ENCODE data around the gene CTCF.
A peak's percentile ranks its signal among the peaks of the same experiment; 100 is the strongest.

CTCF gene

DNA sequence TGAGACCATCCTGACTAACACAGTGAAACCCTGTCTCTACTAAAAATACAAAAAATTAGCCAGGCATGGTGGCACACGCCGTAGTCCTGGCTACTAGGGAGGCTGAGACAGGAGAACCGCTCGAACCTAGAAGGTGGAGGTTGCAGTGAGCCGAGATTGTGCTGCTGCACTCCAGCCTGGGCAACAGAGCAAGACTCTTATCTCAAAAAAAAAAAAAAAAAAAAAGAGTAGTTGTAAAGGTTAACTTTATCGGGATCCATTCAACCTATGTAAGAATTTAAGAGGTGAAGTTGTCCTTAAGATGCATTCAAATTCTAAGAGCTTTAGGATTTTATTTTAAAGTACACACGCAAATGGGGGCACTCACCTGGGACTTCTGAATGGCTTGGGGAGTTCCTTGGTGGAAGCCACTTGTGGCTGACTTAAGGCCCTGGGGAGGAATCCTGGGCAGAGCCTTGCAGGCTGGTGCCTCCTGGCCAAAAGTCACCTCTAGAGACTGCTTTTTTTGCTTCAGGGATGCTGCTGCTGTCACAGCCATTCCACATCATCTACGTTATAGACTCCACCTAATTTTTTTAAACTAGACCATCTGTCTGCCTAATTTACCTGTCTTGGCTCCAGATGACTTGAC, 3.3 kb downstream of the CTCF start:
- ATAC-seq (replicated peaks) (no peak), DNase-seq (no peak)
- Mint-ChIP-seq H3K27me3 (no peaks in the 10 kb centered on the region), H3K9me3 (no peaks in the 10 kb centered on the region), H3K4me3 (peak overlapping the region; percentile 55 to 58), H3K36me3 (peaks cover 3 to 4% of the 10 kb centered on the region in 2 donors), H3K4me1 (peaks cover 29 to 67% of the 10 kb centered on the region in 2 donors), H3K27ac (peak overlapping the region; percentile 73)

DNA sequence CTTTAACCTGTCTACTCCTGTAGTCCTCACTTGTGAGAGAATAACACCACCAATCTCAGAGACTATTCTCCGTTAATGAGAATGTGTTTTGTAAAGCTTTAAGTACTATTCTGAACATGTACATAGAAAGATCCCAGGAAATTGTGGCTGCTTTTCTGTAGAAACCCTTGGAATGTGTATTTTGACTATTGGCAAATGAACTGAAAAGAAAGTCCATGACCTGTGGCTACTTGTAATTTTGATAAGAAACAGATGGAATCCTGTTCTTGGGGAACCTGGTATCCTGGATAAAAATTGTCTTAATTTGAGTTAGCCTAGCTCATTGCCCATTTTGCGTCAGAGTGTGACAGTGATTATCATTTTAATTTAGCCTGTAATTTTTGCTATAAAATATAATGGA, 9.1 kb downstream of the CTCF start:
- DNase-seq (no peak), ATAC-seq (replicated peaks) (no peak)
- H3K4me1 Mint-ChIP-seq, result peaks cover 14 to 33% of the 10 kb centered on the region in 2 donors
- H3K4me3 Mint-ChIP-seq, result no peak overlapping the region
- no peaks in the 10 kb centered on the region for H3K9me3 Mint-ChIP-seq
- peaks cover 5 to 23% of the 10 kb centered on the region in 2 donors for H3K36me3 Mint-ChIP-seq
- no peak overlapping the region for H3K27ac Mint-ChIP-seq
- H3K27me3 Mint-ChIP-seq, result no peaks in the 10 kb centered on the region

DNA sequence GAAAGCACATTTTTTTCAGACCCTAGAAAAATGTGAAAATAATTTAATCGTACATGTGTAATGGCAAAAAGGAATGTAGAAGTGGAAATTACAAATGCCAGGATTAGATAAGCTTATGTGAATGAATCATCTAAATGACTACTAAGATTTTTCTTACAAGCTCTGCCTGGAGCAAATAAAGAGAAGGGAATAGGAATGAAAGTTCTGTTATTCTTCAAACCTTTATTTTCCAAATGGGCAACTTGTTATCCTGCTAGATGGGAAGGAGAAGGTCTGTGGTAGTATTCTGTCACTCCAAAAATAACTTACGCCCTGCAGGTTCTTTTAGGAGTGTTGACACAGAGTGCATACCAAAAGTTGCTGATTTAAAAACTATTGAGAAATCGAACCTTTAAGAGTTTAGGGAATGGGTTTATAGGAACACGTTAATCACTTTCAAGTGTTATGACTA, 9.7 kb downstream of the CTCF start:
- H3K4me3 Mint-ChIP-seq, result no peak overlapping the region
- no peak overlapping the region for H3K27ac Mint-ChIP-seq
- H3K4me1 Mint-ChIP-seq, result peaks cover 9 to 28% of the 10 kb centered on the region in 2 donors
- H3K27me3 Mint-ChIP-seq, result no peaks in the 10 kb centered on the region
- H3K36me3 Mint-ChIP-seq, result peaks cover 8 to 29% of the 10 kb centered on the region in 2 donors
- ATAC-seq (replicated peaks), result no peak
- DNase-seq, result no peak
- no peaks in the 10 kb centered on the region for H3K9me3 Mint-ChIP-seq

DNA sequence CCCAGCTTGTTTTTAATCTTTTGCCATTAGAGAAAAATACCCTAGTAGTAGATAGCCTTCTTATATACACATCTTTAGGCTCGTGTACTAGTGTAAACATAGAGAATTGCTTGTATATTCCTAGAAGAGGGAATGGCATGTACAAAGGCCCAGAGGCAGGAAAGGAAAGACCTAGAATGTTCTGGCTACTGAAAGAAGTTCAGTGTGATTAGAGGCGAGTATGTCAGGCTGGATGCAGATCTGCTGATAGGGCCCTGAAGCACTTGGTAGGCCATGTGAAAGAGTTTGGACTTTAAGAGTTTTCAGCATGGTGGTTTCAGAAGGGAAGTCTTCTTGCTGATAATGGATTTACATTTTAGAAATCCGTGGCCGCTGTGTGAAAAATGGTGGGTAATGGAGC, 17.4 kb downstream of the CTCF start:
- Mint-ChIP-seq H3K27ac (no peak overlapping the region), H3K4me1 (peaks cover 11 to 17% of the 10 kb centered on the region in 2 donors)

DNA sequence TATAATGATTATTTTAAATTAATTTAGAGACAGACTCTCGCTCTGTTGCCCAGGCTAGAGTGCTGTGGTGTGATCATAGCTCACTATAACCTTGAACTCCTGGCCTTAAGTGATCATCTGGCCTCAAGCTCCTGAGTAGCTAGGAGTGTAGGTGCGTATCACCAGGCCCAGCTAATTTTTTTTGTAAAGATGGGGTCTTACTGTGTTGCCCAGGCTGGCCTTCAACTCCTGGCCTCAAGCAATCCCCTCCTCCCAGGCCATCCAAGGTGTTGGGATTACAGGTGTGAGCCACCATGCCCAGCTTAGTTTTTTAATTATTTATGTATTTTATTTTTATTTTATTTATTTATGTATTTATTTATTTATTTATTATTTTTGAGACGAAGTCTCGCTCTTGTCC, 17.9 kb downstream of the CTCF start:
- ATAC-seq (replicated peaks) (no peak), DNase-seq (no peak)
- Mint-ChIP-seq H3K9me3 (no peaks in the 10 kb centered on the region), H3K4me3 (no peak overlapping the region), H3K27ac (no peak overlapping the region), H3K36me3 (peaks cover 22 to 34% of the 10 kb centered on the region in 2 donors), H3K27me3 (no peaks in the 10 kb centered on the region), H3K4me1 (peaks cover 11 to 20% of the 10 kb centered on the region in 2 donors)

More for the DNA sequence above, 17.4 kb downstream of the CTCF start:
- Mint-ChIP-seq H3K4me3 (no peak overlapping the region), H3K9me3 (no peaks in the 10 kb centered on the region), H3K36me3 (peaks cover 20 to 38% of the 10 kb centered on the region in 2 donors), H3K27me3 (no peaks in the 10 kb centered on the region)
- no peak for DNase-seq
- no peak for ATAC-seq (replicated peaks)

DNA sequence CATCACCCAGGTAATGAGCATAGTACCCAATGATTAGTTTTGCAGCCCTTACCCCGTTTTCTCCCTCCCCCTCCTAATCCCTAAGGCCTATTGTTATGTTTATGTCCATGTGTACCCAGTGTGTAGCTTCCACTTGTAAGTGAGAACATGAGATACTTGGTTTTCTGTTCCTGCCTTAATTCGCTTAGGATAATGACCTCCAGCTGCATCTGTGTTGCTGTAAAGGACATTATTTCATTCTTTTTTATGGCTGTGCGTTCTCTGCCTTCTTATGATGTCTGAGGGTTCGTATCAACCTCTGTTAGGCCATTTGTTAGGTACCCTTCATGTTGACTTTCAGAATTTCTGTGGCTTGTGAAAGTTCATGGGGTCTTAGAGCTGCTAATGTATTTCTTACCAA, 31.0 kb downstream of the CTCF start:
- H3K9me3 Mint-ChIP-seq, result no peaks in the 10 kb centered on the region
- H3K36me3 Mint-ChIP-seq, result peaks cover 8 to 32% of the 10 kb centered on the region in 2 donors
- H3K27me3 Mint-ChIP-seq, result no peaks in the 10 kb centered on the region
- H3K27ac Mint-ChIP-seq, result no peak overlapping the region
- H3K4me1 Mint-ChIP-seq, result peaks cover 19 to 39% of the 10 kb centered on the region in 2 donors
- no peak for ATAC-seq (replicated peaks)
- DNase-seq, result no peak
- H3K4me3 Mint-ChIP-seq, result no peak overlapping the region

DNA sequence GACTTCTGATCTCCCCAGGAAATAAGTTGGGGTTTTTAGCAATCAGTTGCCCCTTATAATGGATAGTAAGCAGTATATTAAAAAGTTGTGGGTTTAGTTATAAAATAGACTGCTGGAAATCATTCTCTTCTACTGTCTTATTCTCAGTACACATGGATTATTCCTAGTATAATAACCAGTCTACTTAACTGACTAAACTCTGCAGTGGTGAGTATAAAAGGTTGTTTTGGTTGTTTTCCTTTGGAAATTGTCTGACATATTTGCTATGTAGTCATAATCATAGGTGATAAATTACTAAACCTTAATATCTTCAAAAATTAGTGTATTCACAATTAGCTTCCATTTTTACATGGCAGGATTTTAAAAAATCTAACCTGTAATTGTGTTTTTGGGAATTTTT, 31.4 kb downstream of the CTCF start:
- Mint-ChIP-seq H3K27me3 (no peaks in the 10 kb centered on the region), H3K4me1 (peaks cover 19 to 40% of the 10 kb centered on the region in 2 donors), H3K27ac (no peak overlapping the region), H3K36me3 (peaks cover 10 to 33% of the 10 kb centered on the region in 2 donors), H3K4me3 (no peak overlapping the region), H3K9me3 (no peaks in the 10 kb centered on the region)
- no peak for ATAC-seq (replicated peaks)
- no peak for DNase-seq

DNA sequence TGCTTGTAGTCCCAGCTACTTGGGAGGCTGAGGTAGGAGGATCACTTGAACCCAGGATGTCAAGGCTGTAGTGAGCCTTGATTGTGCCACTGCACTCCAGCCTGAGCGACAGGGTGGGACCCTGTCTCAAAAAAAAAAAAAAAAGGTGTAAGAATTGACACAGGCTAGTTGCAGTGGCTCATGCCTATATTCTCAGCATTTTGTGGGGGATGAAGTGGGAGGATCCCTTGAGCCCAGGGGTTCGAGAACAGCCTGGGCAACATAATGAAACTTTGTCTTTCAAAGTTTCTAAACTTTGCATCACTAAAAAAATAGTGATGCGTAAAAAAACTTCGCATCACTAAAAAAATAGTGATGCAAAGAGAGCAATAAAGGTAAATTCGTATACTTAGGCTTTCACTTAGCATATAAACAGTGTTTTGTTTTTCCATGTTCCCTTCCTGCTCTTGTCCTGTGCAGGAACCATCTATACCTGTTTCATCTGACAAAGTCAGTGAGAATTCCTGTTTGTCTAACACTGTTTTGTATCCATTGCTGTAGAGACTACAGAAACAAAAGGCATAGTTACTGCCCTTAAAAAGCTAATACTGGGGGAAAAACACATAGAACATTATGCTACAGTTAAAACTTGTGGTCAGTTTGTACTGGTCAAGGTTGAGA, 32.1 kb downstream of the CTCF start:
- Mint-ChIP-seq H3K9me3 (no peaks in the 10 kb centered on the region), H3K4me1 (peaks cover 21 to 43% of the 10 kb centered on the region in 2 donors), H3K27ac (no peak overlapping the region), H3K4me3 (no peak overlapping the region), H3K27me3 (no peaks in the 10 kb centered on the region), H3K36me3 (peaks cover 10 to 33% of the 10 kb centered on the region in 2 donors)
- ATAC-seq (replicated peaks) (no peak), DNase-seq (no peak)

DNA sequence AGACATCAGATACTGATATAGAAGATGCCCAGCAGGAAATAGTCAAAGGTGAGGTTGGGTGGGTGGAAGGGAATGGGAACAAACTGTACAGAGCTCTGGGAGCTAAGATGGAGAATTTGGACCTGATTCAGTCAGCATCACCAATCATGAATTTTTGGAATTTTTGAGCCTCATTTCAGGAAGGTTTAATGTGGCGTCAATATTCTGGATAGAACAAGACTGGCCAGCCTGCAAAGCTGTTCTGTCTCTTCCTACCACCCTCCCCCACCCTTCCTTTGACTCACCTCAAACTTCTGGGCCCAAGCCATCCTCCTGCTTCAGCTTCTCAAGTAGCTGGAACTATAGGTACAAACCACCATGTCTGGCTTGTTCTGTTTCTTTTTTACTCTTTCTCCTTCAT, 32.6 kb downstream of the CTCF start:
- peak overlapping the region; percentile 14 for H3K27ac Mint-ChIP-seq
- H3K9me3 Mint-ChIP-seq, result no peaks in the 10 kb centered on the region
- H3K4me1 Mint-ChIP-seq, result peaks cover 24 to 45% of the 10 kb centered on the region in 2 donors
- no peak for DNase-seq
- no peak for ATAC-seq (replicated peaks)
- peaks cover 12 to 33% of the 10 kb centered on the region in 2 donors for H3K36me3 Mint-ChIP-seq
- H3K27me3 Mint-ChIP-seq, result no peaks in the 10 kb centered on the region
- no peak overlapping the region for H3K4me3 Mint-ChIP-seq

DNA sequence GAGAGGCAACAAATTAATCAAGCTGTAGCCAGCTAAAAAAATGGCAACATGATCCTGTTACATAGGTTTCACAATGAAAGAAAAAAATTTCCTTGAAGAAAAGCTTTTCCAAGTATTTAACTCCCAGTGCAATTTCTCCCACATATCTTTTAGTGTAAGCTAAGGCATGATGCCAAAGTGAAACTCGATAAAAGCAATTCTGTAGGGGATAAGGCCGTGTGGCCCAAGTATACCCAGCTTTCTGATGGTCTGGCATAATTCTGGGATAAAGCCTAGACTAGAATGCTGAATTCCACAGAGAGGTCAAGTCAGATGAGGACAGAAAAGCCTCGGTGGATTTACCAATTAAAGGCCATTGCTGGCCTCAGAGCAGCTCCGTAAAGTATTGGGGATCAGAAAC, 36.2 kb downstream of the CTCF start:
- Mint-ChIP-seq H3K27me3 (no peaks in the 10 kb centered on the region), H3K4me3 (no peak overlapping the region), H3K27ac (no peak overlapping the region), H3K9me3 (no peaks in the 10 kb centered on the region), H3K36me3 (peaks cover 12 to 26% of the 10 kb centered on the region in 2 donors), H3K4me1 (peaks cover 29 to 57% of the 10 kb centered on the region in 2 donors)
- ATAC-seq (replicated peaks), result no peak
- DNase-seq, result no peak

DNA sequence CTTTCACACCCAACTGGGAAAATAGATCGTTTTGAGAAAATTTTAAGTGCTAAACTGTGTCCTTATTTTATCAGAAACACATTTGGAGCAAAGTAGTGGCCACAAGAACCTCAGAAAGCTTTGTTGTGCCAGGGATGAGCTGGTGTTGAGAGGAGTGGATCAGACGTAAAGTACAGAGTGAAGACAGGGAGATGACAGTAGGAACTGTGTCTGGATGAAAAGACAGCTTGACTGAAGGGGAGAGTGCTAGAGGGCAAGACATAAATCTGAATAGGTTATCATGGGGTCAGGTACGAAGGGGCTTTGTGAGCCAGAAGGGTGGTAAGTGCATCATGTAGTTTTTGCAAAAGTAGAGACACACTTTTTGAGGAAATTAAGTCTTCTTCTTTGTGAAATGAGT, 43.3 kb downstream of the CTCF start:
- no peaks in the 10 kb centered on the region for H3K27me3 Mint-ChIP-seq
- no peak overlapping the region for H3K4me3 Mint-ChIP-seq
- peaks cover 0 to 10% of the 10 kb centered on the region in 2 donors for H3K36me3 Mint-ChIP-seq
- H3K4me1 Mint-ChIP-seq, result peaks cover 13 to 32% of the 10 kb centered on the region in 2 donors
- H3K9me3 Mint-ChIP-seq, result no peaks in the 10 kb centered on the region
- no peak for DNase-seq
- H3K27ac Mint-ChIP-seq, result peak overlapping the region; percentile 11
- no peak for ATAC-seq (replicated peaks)

DNA sequence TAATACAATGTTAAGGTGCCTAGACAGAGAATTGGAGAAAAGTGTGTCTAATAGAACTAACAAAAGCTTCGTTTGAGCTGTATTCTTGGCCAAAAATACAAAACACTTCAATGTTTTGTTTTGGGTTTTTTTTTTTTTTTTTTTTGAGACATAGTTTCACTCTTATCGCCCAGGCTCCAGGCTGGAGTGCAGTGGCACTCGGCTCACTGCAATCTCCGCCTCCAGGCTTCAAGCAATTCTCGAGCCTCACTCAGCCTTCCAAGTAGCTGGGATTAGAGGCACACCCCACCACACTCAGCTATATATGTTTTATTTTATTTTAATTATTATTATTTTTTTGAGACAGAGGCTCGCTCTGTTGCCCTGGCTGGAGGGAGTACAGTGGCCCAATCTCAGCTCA, 44.3 kb downstream of the CTCF start:
- no peak for ATAC-seq (replicated peaks)
- H3K27me3 Mint-ChIP-seq, result no peaks in the 10 kb centered on the region
- H3K9me3 Mint-ChIP-seq, result no peaks in the 10 kb centered on the region
- no peak overlapping the region for H3K4me3 Mint-ChIP-seq
- H3K4me1 Mint-ChIP-seq, result peaks cover 9 to 25% of the 10 kb centered on the region in 2 donors
- H3K36me3 Mint-ChIP-seq, result peaks cover 4 to 15% of the 10 kb centered on the region in 2 donors
- H3K27ac Mint-ChIP-seq, result no peak overlapping the region
- DNase-seq, result no peak

DNA sequence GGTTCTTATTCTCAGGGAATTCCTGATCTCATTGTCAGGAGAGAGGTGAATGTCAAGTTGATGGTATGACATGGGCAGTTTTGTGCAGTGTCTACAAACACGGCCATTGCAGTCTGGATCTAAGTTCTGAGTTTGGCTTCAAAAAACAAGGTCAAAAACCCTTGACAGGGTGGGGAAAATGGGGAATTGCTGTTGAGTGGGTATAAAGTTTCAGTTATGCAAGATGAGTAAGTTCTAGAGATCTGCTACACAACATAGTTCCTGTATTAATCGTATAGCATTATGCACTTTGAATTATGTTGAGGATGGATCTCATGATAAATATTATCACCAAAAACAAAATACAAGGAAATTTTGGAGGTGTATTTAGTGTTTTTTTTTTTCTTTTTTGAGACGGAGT, 46.0 kb downstream of the CTCF start:
- Mint-ChIP-seq H3K36me3 (peaks cover 9 to 18% of the 10 kb centered on the region in 2 donors), H3K27ac (peak overlapping the region; percentile 70), H3K4me3 (no peak overlapping the region), H3K4me1 (peaks cover 9 to 21% of the 10 kb centered on the region in 2 donors), H3K27me3 (no peaks in the 10 kb centered on the region), H3K9me3 (no peaks in the 10 kb centered on the region)
- ATAC-seq (replicated peaks) (peak; percentile 87 to 93), DNase-seq (no peak)

DNA sequence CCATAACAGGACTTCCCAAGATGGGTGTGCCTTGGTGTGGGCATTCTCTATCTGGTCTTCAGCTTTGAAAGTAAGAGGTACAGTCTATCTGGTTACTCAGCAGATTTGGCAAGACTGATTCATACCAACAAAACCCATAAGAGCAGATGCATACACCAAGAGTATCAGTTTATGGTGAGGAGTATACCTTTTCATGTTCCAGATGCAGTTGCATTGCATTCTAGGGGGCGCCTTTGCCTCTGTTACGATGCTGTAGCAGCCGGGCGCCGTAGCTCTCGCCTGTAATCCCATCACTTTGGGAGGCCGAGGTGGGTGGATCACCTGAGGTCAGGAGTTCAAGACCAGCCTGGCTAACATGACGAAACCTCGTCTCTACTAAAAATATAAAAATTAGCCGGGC, 51.5 kb downstream of the CTCF start:
- ATAC-seq (replicated peaks) (no peak), DNase-seq (no peak)
- no peaks in the 10 kb centered on the region for H3K27me3 Mint-ChIP-seq
- H3K27ac Mint-ChIP-seq, result no peak overlapping the region
- no peak overlapping the region for H3K4me3 Mint-ChIP-seq
- H3K36me3 Mint-ChIP-seq, result peaks cover 20 to 26% of the 10 kb centered on the region in 2 donors
- H3K4me1 Mint-ChIP-seq, result no peaks in the 10 kb centered on the region
- no peaks in the 10 kb centered on the region for H3K9me3 Mint-ChIP-seq

DNA sequence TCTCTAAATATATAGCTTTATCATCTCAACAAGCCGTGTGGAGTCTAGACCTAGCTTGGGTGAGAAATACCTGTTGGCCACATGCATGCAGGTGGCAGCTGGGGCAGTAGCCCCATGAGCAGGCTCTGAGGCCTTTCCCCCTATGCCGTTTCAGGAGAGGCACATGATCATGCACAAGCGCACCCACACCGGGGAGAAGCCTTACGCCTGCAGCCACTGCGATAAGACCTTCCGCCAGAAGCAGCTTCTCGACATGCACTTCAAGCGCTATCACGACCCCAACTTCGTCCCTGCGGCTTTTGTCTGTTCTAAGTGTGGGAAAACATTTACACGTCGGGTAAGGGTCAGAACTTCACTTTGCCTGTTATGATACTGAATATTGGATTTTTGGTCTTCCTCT, 65.9 kb downstream of the CTCF start:
- no peaks in the 10 kb centered on the region for H3K9me3 Mint-ChIP-seq
- H3K36me3 Mint-ChIP-seq, result peaks cover 24 to 50% of the 10 kb centered on the region in 2 donors
- H3K4me1 Mint-ChIP-seq, result no peaks in the 10 kb centered on the region
- H3K27ac Mint-ChIP-seq, result peak overlapping the region; percentile 27
- ATAC-seq (replicated peaks) (no peak), DNase-seq (no peak)
- no peak overlapping the region for H3K4me3 Mint-ChIP-seq
- no peaks in the 10 kb centered on the region for H3K27me3 Mint-ChIP-seq

All from stimulated activated naive B cell treated with anti-CD40 and anti-IgM and Interleukin-4, amounts not matched to agents 10 μg/mL and 1 μg/mL and 100 μg/mL, for 72 hours (primary cell).